Osteocyte (in vitro differentiated cells): ENCODE measurements around the gene ADAMTS14. TPM values are rescaled to one million over a fixed set of nuclear protein-coding genes. Genes with fewer than 3 reads are reported as not detected.
A peak's percentile ranks its signal among the peaks of the same experiment; 100 is the strongest.

Experiments
- DNase-seq: peaks from one replicate; pipeline ENCODE4 v3.0.0; 2021; ENCODE audit warnings: mixed read lengths; ENCODE audit not compliant: unreplicated experiment; ENCODE audit errors: extremely low spot score
- H3K27ac Mint-ChIP-seq: one replicate; pipeline ENCODE4 v1.8.0; 2021; ENCODE audit warnings: mild to moderate bottlenecking, mixed read lengths; ENCODE audit not compliant: unreplicated experiment
- H3K27me3 Mint-ChIP-seq: one replicate; pipeline ENCODE4 v1.8.0; 2021; ENCODE audit warnings: mixed read lengths; ENCODE audit not compliant: unreplicated experiment
- H3K36me3 Mint-ChIP-seq: one replicate; pipeline ENCODE4 v1.8.0; 2021; ENCODE audit warnings: mixed read lengths; ENCODE audit not compliant: unreplicated experiment
- H3K4me1 Mint-ChIP-seq: one replicate; pipeline ENCODE4 v1.8.0; 2021; ENCODE audit warnings: mixed read lengths; ENCODE audit not compliant: unreplicated experiment
- H3K4me3 Mint-ChIP-seq: one replicate; pipeline ENCODE4 v1.8.0; 2021; ENCODE audit warnings: mild to moderate bottlenecking, moderate library complexity, mixed read lengths; ENCODE audit not compliant: unreplicated experiment
- H3K9me3 Mint-ChIP-seq: one replicate; pipeline ENCODE4 v1.8.0; 2021; ENCODE audit warnings: mixed read lengths; ENCODE audit not compliant: unreplicated experiment
- CTCF ChIP-seq: fragments of 200-600 bp; sonication (generic); IDR thresholded peaks from 2 replicates; pipeline ENCODE4 v1.5.0; 2021; ENCODE audit warnings: antibody characterized with exemption, mild to moderate bottlenecking, moderate library complexity
- total RNA-seq: library from RNA; stranded (reverse); gene quantifications from 2 replicates; pipeline ENCODE4 v1.2.1, GENCODE V29; 2021

Gene ADAMTS14
- total RNA-seq, 1 donor from 2014 or later: 4.1 TPM

DNA sequence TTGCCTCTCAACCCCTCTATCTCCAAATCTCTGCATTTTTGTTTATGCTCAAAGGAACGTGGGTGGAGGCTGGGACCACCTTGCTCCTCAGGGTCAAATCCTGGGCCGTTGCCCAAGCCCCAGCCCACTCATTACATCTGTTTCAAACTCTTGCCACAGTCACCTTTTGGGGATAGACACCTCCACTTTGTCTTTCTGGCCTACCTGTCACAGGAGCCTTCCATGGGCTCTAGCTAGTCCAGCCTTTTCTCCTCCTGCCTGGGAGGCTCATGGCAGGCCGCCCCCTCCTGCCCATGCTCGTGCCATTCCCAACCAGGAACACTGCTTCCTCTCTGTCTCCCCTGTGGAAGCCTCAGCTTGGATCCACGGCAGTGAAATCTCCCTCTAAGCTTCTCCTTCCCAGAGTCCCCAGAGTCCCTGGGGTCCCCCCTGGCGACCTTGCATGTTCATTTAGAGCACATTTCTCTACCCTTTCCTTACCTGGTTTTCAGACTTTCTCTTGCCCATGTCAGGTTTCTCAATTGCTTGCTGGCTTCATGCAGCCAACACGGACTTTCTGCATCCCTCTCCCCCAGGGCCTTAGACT lies 2.5 kb upstream of the ADAMTS14 start:
- H3K36me3 Mint-ChIP-seq: no peaks in the 10 kb centered on the region
- DNase-seq: no peak
- no peak overlapping the region for H3K4me3 Mint-ChIP-seq
- H3K27ac Mint-ChIP-seq: no peak overlapping the region
- H3K4me1 Mint-ChIP-seq: peaks cover 39% of the 10 kb centered on the region
- TF ChIP-seq CTCF: no peak
- H3K9me3 Mint-ChIP-seq: no peaks in the 10 kb centered on the region
- peaks cover 3% of the 10 kb centered on the region for H3K27me3 Mint-ChIP-seq

DNA sequence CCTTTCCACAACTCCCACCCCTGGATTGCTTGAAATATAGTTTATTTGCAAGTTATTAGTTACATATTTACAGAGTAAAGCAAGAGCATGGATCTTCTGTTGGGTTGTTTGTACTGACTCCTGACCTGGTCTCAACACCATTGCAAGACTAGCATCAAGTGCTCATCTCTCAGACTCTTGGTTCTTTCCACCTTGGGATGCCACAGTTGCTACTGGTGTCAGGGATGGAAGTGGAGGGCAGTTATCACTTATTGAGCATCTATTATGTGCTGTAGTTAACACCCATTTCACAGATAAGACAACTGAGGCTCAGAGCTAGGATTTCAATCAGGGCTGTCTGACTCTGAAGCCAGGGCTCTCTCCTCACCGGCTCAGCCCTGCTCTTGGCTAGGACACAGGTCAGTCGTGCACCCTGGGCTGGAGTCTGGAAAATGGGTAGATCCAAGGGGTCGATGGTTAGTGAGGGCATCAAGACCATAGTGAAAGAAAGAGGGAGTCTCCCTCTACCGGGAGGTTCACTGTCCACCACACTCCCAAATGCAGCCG lies 614 bp upstream of the ADAMTS14 start:
- H3K4me1 Mint-ChIP-seq: peaks cover 38% of the 10 kb centered on the region
- no peak overlapping the region for H3K27ac Mint-ChIP-seq
- H3K36me3 Mint-ChIP-seq: no peaks in the 10 kb centered on the region
- DNase-seq: no peak
- H3K27me3 Mint-ChIP-seq: peaks cover 3% of the 10 kb centered on the region
- TF ChIP-seq CTCF: peak; percentile 30
- H3K9me3 Mint-ChIP-seq: no peaks in the 10 kb centered on the region
- peak overlapping the region; percentile 62 for H3K4me3 Mint-ChIP-seq

GRCh38 chr10:70673043-70673928 lies 980 bp downstream of the ADAMTS14 start:
- no peaks in the 10 kb centered on the region for H3K9me3 Mint-ChIP-seq
- DNase-seq: no peak
- H3K27me3 Mint-ChIP-seq: no peaks in the 10 kb centered on the region
- H3K36me3 Mint-ChIP-seq: no peaks in the 10 kb centered on the region
- peak overlapping the region; percentile 45 for H3K27ac Mint-ChIP-seq
- H3K4me3 Mint-ChIP-seq: peak overlapping the region; percentile 70
- no peak for TF ChIP-seq CTCF
- peaks cover 42% of the 10 kb centered on the region for H3K4me1 Mint-ChIP-seq

GRCh38 chr10:70673929-70674559 lies 1.7 kb downstream of the ADAMTS14 start:
- Mint-ChIP-seq H3K27ac (peak overlapping the region; percentile 45), H3K27me3 (no peaks in the 10 kb centered on the region), H3K4me1 (peaks cover 46% of the 10 kb centered on the region), H3K36me3 (no peaks in the 10 kb centered on the region), H3K4me3 (peak overlapping the region; percentile 14), H3K9me3 (no peaks in the 10 kb centered on the region)
- DNase-seq: no peak
- no peak for TF ChIP-seq CTCF
